Loucy (cell line): ENCODE data around the gene PDE4D.

Experiments
- EZH2phosphoT487 ChIP-seq: fragments of 200-600 bp; IDR thresholded peaks from 2 replicates; pipeline ENCODE4 v1.6.1; 2018; ENCODE audit warnings: antibody characterized with exemption, mild to moderate bottlenecking, moderate library complexity, borderline replicate concordance
- TF ChIP-seq, protein P1 (sequence below): fragments of 200-600 bp; sonication (generic); conservative IDR thresholded peaks from 2 replicates; pipeline ENCODE4 v1.5.1; 2014; ENCODE audit warnings: mild to moderate bottlenecking, antibody characterized with exemption, low read length

DNA sequence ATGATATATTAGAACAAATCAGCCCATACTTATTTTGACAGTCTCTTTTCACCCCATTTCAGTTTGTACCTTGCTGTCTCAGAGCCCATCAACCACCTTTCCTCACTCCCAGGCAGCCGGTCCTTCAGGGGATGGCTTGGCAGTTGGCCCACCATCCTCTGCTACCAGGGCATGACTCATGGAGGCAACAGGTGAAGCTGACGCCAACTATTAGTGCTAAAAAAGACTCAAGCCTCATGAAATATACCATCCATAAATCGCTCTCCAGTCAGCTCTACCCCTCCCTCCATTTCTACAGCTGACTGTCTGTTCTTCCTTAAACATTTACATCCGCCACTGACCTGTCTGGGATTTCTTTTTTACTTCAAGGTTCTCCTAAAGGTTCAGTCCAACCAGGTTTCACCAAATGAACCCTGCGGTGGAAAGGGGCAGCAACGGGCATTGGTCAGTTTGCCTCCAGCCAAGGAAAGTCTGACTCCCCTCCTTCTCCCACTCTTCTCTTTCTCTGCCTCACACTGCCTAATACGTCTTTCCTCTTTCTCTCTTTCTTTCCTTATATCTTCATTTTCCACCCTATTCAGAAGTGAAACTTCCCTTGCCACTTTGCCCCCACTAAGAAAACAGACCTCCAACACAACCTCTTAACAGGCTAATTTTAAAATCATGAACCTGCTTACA, 871.5 kb downstream of the PDE4D start:
- TF ChIP-seq, protein P1, sequence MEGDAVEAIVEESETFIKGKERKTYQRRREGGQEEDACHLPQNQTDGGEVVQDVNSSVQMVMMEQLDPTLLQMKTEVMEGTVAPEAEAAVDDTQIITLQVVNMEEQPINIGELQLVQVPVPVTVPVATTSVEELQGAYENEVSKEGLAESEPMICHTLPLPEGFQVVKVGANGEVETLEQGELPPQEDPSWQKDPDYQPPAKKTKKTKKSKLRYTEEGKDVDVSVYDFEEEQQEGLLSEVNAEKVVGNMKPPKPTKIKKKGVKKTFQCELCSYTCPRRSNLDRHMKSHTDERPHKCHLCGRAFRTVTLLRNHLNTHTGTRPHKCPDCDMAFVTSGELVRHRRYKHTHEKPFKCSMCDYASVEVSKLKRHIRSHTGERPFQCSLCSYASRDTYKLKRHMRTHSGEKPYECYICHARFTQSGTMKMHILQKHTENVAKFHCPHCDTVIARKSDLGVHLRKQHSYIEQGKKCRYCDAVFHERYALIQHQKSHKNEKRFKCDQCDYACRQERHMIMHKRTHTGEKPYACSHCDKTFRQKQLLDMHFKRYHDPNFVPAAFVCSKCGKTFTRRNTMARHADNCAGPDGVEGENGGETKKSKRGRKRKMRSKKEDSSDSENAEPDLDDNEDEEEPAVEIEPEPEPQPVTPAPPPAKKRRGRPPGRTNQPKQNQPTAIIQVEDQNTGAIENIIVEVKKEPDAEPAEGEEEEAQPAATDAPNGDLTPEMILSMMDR = no peak
- no peak for TF ChIP-seq EZH2phosphoT487
